ENCODE data around the gene KCNH8.
"Not testable (repeated sequence)": the region's sequence is repeated elsewhere in the genome, so short reads cannot be mapped to it uniquely, and the experiment has no call there.

Gene KCNH8

GRCh38 chr3:19213603-19214220 is 65.4 kb downstream of the KCNH8 start:
- no peaks in the 10 kb centered on the region for H3K9me3 Mint-ChIP-seq
- no peaks in the 10 kb centered on the region for H3K36me3 Mint-ChIP-seq (ENCODE audit: low read depth)
- H3K27ac Mint-ChIP-seq = no peak overlapping the region
- H3K4me3 Mint-ChIP-seq = no peak overlapping the region
- H3K27me3 Mint-ChIP-seq (ENCODE audit: low read depth) = no peaks in the 10 kb centered on the region
- H3K4me1 Mint-ChIP-seq (ENCODE audit: low read depth) = no peaks in the 10 kb centered on the region

- no peaks in the 10 kb centered on the region for H3K9me3 Mint-ChIP-seq
- H3K27me3 Mint-ChIP-seq (ENCODE audit: low read depth) = no peaks in the 10 kb centered on the region
- no peaks in the 10 kb centered on the region for H3K36me3 Mint-ChIP-seq (ENCODE audit: low read depth)
- H3K4me1 Mint-ChIP-seq (ENCODE audit: low read depth) = no peaks in the 10 kb centered on the region
- H3K4me3 Mint-ChIP-seq = no peak overlapping the region
- no peak overlapping the region for H3K27ac Mint-ChIP-seq
These were observed 67.1 kb downstream of the KCNH8 start for GRCh38 chr3:19215427-19215826.

- no peak overlapping the region for H3K4me3 Mint-ChIP-seq
- no peaks in the 10 kb centered on the region for H3K9me3 Mint-ChIP-seq
- no peaks in the 10 kb centered on the region for H3K36me3 Mint-ChIP-seq (ENCODE audit: low read depth)
- no peaks in the 10 kb centered on the region for H3K4me1 Mint-ChIP-seq (ENCODE audit: low read depth)
- H3K27ac Mint-ChIP-seq = no peak overlapping the region
- H3K27me3 Mint-ChIP-seq (ENCODE audit: low read depth) = no peaks in the 10 kb centered on the region
These were observed 68.5 kb downstream of the KCNH8 start for GRCh38 chr3:19216669-19217337.

GRCh38 chr3:19220311-19220710 is 72.0 kb downstream of the KCNH8 start:
- H3K4me1 Mint-ChIP-seq (ENCODE audit: low read depth) = no peaks in the 10 kb centered on the region
- H3K4me3 Mint-ChIP-seq = no peak overlapping the region
- H3K27ac Mint-ChIP-seq = no peak overlapping the region

GRCh38 chr3:19221081-19221480 is 72.8 kb downstream of the KCNH8 start:
- Mint-ChIP-seq H3K4me1 (ENCODE audit: low read depth) (no peaks in the 10 kb centered on the region), H3K27ac (no peak overlapping the region), H3K4me3 (no peak overlapping the region), H3K36me3 (ENCODE audit: low read depth) (no peaks in the 10 kb centered on the region), H3K27me3 (ENCODE audit: low read depth) (no peaks in the 10 kb centered on the region), H3K9me3 (no peaks in the 10 kb centered on the region)

More at GRCh38 chr3:19220311-19220710, 72.0 kb downstream of the KCNH8 start:
- Mint-ChIP-seq H3K9me3 (no peaks in the 10 kb centered on the region), H3K36me3 (ENCODE audit: low read depth) (no peaks in the 10 kb centered on the region), H3K27me3 (ENCODE audit: low read depth) (no peaks in the 10 kb centered on the region)

- Mint-ChIP-seq H3K36me3 (ENCODE audit: low read depth) (no peaks in the 10 kb centered on the region), H3K27me3 (ENCODE audit: low read depth) (no peaks in the 10 kb centered on the region), H3K4me1 (ENCODE audit: low read depth) (no peaks in the 10 kb centered on the region), H3K9me3 (no peaks in the 10 kb centered on the region), H3K27ac (no peak overlapping the region), H3K4me3 (no peak overlapping the region)
These were observed 78.2 kb downstream of the KCNH8 start for GRCh38 chr3:19226479-19226878.

GRCh38 chr3:19228167-19228566 is 79.9 kb downstream of the KCNH8 start:
- Mint-ChIP-seq H3K36me3 (ENCODE audit: low read depth) (no peaks in the 10 kb centered on the region), H3K4me3 (no peak overlapping the region), H3K27me3 (ENCODE audit: low read depth) (peaks cover 2% of the 10 kb centered on the region), H3K27ac (no peak overlapping the region), H3K4me1 (ENCODE audit: low read depth) (no peaks in the 10 kb centered on the region), H3K9me3 (no peaks in the 10 kb centered on the region)

GRCh38 chr3:19229086-19229485 is 80.8 kb downstream of the KCNH8 start:
- H3K4me1 Mint-ChIP-seq (ENCODE audit: low read depth) = no peaks in the 10 kb centered on the region
- no peak overlapping the region for H3K4me3 Mint-ChIP-seq
- peaks cover 7% of the 10 kb centered on the region for H3K27me3 Mint-ChIP-seq (ENCODE audit: low read depth)
- H3K9me3 Mint-ChIP-seq = no peaks in the 10 kb centered on the region
- H3K27ac Mint-ChIP-seq = no peak overlapping the region
- H3K36me3 Mint-ChIP-seq (ENCODE audit: low read depth) = no peaks in the 10 kb centered on the region

- H3K27me3 Mint-ChIP-seq (ENCODE audit: low read depth); H3K27ac Mint-ChIP-seq; H3K36me3 Mint-ChIP-seq (ENCODE audit: low read depth): not testable (repeated sequence)
These were observed 81.6 kb downstream of the KCNH8 start for GRCh38 chr3:19229881-19230280.

GRCh38 chr3:19231792-19232461 is 83.6 kb downstream of the KCNH8 start:
- no peak overlapping the region for H3K4me3 Mint-ChIP-seq
- H3K27ac Mint-ChIP-seq = no peak overlapping the region
- no peaks in the 10 kb centered on the region for H3K36me3 Mint-ChIP-seq (ENCODE audit: low read depth)
- no peaks in the 10 kb centered on the region for H3K4me1 Mint-ChIP-seq (ENCODE audit: low read depth)
- H3K9me3 Mint-ChIP-seq = no peaks in the 10 kb centered on the region
- H3K27me3 Mint-ChIP-seq (ENCODE audit: low read depth) = peaks cover 7% of the 10 kb centered on the region

More at GRCh38 chr3:19229881-19230280, 81.6 kb downstream of the KCNH8 start:
- H3K9me3 Mint-ChIP-seq; H3K4me1 Mint-ChIP-seq (ENCODE audit: low read depth); H3K4me3 Mint-ChIP-seq: not testable (repeated sequence)

- Mint-ChIP-seq H3K4me1 (ENCODE audit: low read depth) (no peaks in the 10 kb centered on the region), H3K36me3 (ENCODE audit: low read depth) (no peaks in the 10 kb centered on the region), H3K4me3 (no peak overlapping the region), H3K9me3 (no peaks in the 10 kb centered on the region), H3K27ac (no peak overlapping the region), H3K27me3 (ENCODE audit: low read depth) (peaks cover 7% of the 10 kb centered on the region)
These were observed 84.3 kb downstream of the KCNH8 start for GRCh38 chr3:19232566-19232965.

GRCh38 chr3:19233882-19234784 is 85.8 kb downstream of the KCNH8 start:
- not testable (repeated sequence) for H3K36me3 Mint-ChIP-seq (ENCODE audit: low read depth); H3K27me3 Mint-ChIP-seq (ENCODE audit: low read depth); H3K9me3 Mint-ChIP-seq; H3K4me1 Mint-ChIP-seq (ENCODE audit: low read depth); H3K27ac Mint-ChIP-seq; H3K4me3 Mint-ChIP-seq

GRCh38 chr3:19248143-19248542 is 99.8 kb downstream of the KCNH8 start:
- Mint-ChIP-seq H3K36me3 (ENCODE audit: low read depth) (no peaks in the 10 kb centered on the region), H3K4me3 (no peak overlapping the region), H3K4me1 (ENCODE audit: low read depth) (no peaks in the 10 kb centered on the region), H3K9me3 (no peaks in the 10 kb centered on the region), H3K27me3 (ENCODE audit: low read depth) (no peaks in the 10 kb centered on the region), H3K27ac (no peak overlapping the region)

- Mint-ChIP-seq H3K4me1 (ENCODE audit: low read depth) (no peaks in the 10 kb centered on the region), H3K9me3 (no peaks in the 10 kb centered on the region), H3K36me3 (ENCODE audit: low read depth) (no peaks in the 10 kb centered on the region), H3K4me3 (no peak overlapping the region), H3K27ac (no peak overlapping the region), H3K27me3 (ENCODE audit: low read depth) (no peaks in the 10 kb centered on the region)
These were observed 100.5 kb downstream of the KCNH8 start for GRCh38 chr3:19248767-19249166.

Data from T-helper 1 cell treated with Interleukin-12 subunit alpha and Interleukin-12 subunit beta and Interleukin-4 antibody, amounts not matched to agents 30 μg/mL and 1 μg/mL, for 36 hours (primary cell).